RWPE2 (cell line): ENCODE measurements around the gene MUSTN1.
A peak's percentile ranks its signal among the peaks of the same experiment; 100 is the strongest.

Source experiments
- ATAC-seq: fragments of 200-7000 bp; cut with Tn5 transposase; 3 replicates; pipeline ENCODE4 v1.9.1; 2021; ENCODE audit warnings: low read depth
- DNase-seq: peaks from one replicate; pipeline ENCODE4 v3.0.0-alpha.2; 2020; ENCODE audit warnings: low spot score
- H3K27ac ChIP-seq: fragments of 450-650 bp; 2 replicates; pipeline ENCODE4 v1.5.1; 2017; ENCODE audit warnings: mild to moderate bottlenecking; ENCODE audit not compliant: poor library complexity, severe bottlenecking
- H3K27me3 ChIP-seq: fragments of 250-450 bp; sonication (Bioruptor Pico); 2 replicates; pipeline ENCODE4 v1.5.1; 2021; ENCODE audit warnings: mild to moderate bottlenecking, moderate library complexity; ENCODE audit not compliant: insufficient read depth, poor library complexity, severe bottlenecking
- H3K36me3 ChIP-seq: fragments of 250-450 bp; sonication (Bioruptor Pico); 2 replicates; pipeline ENCODE4 v1.5.1; 2020; ENCODE audit warnings: low read depth, mild to moderate bottlenecking, moderate library complexity
- H3K4me1 ChIP-seq: fragments of 250-450 bp; sonication (Bioruptor Pico); 2 replicates; pipeline ENCODE4 v1.5.1; 2021; ENCODE audit warnings: mild to moderate bottlenecking, moderate library complexity; ENCODE audit not compliant: insufficient read depth, poor library complexity, severe bottlenecking
- H3K4me3 ChIP-seq: fragments of 250-450 bp; sonication (Bioruptor Pico); 2 replicates; pipeline ENCODE4 v1.5.1; 2021; ENCODE audit warnings: mild to moderate bottlenecking, moderate library complexity; ENCODE audit not compliant: severe bottlenecking
- H3K9me3 ChIP-seq: fragments of 250-450 bp; sonication (Bioruptor Pico); 2 replicates; pipeline ENCODE4 v1.5.1; 2021; ENCODE audit warnings: mild to moderate bottlenecking, moderate library complexity; ENCODE audit not compliant: severe bottlenecking
- TF ChIP-seq, protein P1 (sequence below): fragments of 450-650 bp; IDR thresholded peaks from one replicate; pipeline ENCODE4 v1.5.1; 2017; ENCODE audit warnings: mild to moderate bottlenecking, moderate library complexity; ENCODE audit not compliant: poor library complexity, severe bottlenecking

The MUSTN1 gene

DNA sequence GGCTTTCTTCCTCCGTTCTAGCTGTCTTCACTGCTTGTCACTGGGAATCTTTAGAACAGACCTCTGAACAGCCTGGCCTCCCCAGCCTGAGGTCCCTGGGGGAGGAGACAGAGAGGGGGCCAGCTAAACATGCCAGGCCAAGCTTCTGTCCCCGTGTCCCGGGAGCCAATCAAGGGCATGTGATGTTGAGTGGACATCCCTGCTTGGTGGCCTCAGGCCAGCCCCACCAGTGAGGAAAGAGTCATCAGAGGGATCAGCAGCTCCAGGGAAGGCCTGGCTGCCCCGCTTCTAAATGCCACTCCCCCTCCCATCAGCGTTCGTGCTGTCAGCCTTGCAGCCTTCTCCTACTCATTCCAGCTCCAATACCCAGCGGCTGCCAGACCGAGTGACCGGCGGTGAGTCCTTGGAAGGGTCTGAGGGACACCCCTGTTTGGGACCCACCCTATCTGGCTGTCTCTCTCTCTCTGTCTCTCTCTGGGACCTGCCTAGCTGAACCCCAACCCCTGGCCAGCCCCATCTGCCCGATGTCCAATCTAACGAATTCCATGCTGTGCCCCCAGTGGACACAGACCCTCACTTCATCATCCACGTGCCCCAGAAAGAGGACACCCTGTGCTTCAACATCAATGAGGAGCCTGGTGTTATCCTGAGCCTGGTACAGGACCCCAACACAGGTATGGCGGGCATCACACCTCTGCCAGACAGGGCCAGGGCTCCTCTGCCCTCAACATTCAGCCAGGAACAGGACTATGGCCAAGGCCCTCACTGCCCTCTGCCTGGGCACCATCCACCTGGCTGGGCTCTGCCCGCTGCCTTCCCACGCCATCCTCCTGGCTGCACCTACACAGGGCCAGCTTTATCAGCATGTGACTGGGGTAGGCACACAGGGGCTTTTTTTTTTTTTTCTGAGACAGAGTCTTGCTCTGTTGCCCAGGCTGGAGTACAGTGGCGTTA, 46.9 kb downstream of the MUSTN1 start:
- H3K27ac ChIP-seq: no peak overlapping the region
- TF ChIP-seq, protein P1, sequence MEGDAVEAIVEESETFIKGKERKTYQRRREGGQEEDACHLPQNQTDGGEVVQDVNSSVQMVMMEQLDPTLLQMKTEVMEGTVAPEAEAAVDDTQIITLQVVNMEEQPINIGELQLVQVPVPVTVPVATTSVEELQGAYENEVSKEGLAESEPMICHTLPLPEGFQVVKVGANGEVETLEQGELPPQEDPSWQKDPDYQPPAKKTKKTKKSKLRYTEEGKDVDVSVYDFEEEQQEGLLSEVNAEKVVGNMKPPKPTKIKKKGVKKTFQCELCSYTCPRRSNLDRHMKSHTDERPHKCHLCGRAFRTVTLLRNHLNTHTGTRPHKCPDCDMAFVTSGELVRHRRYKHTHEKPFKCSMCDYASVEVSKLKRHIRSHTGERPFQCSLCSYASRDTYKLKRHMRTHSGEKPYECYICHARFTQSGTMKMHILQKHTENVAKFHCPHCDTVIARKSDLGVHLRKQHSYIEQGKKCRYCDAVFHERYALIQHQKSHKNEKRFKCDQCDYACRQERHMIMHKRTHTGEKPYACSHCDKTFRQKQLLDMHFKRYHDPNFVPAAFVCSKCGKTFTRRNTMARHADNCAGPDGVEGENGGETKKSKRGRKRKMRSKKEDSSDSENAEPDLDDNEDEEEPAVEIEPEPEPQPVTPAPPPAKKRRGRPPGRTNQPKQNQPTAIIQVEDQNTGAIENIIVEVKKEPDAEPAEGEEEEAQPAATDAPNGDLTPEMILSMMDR: no peak
- ATAC-seq (no peak), DNase-seq (peak; percentile 47)
- H3K9me3 ChIP-seq: no peaks in the 10 kb centered on the region
- no peaks in the 10 kb centered on the region for H3K4me1 ChIP-seq
- no peak overlapping the region for H3K4me3 ChIP-seq
- H3K36me3 ChIP-seq: no peaks in the 10 kb centered on the region
- no peaks in the 10 kb centered on the region for H3K27me3 ChIP-seq

DNA sequence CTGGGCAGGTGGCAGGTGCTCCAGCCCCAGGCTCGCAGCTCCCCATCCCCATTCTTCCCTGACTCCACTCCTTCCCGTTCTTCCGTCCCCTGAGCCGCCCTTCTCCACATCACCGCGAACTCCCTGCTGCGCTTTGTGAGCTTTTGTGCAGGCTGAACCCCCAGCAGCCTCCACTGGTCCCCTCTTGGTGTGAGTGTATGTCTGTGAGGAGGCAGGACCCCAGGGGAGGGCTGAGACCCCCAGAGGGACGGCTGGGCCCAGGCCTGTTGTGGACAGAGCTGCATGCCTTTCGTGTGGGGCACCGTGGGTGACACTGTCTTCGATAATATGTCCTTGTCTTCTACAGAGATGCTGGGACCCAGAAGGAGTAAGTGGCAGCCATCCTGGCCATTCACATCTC, 47.6 kb downstream of the MUSTN1 start:
- no peak for DNase-seq
- TF ChIP-seq, protein P1: no peak
- Histone ChIP-seq H3K4me1 (no peaks in the 10 kb centered on the region), H3K27me3 (no peaks in the 10 kb centered on the region), H3K27ac (no peak overlapping the region), H3K9me3 (no peaks in the 10 kb centered on the region), H3K4me3 (no peak overlapping the region), H3K36me3 (no peaks in the 10 kb centered on the region)
- no peak for ATAC-seq

DNA sequence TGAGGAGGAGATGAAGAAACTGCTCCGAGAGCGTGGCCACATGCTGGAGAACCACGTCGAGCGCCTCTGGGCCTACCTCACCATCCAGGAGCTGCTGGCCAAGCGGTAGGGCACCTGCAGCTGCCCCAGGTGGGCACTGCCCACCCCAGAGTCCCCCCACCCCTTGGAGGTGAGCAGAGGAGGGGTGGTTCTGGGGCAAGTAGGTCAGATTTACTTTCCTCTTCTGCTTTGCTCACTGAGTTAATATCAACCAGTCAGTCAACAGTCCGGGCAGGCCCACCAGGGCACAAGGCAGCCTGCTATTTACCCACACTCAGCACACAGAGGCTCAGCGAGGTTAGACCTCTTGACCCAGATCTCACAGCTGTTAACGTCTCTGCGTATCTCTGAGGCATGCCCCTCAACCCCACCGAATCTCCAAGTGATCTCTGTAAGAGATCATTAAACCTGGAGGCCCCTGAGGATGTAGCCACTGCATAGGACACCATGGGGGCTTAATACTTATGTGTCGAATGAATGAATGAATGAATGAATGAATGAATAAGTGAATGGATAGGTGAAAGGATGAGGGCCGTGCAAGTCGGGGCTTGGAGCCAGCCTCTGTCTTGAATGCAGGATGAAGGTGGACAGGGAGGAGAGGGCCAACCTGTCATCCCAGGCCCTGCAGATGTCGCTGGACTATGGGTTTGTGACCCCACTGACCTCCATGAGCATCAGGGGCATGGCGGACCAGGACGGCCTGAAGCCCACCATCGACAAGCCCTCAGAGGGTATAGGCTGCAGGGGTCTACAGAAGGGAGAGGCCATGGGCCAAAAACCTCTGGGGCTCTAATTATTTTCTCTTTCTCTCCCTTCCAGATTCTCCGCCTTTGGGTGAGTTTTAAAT, 48.2 kb downstream of the MUSTN1 start:
- ATAC-seq (no peak), DNase-seq (no peak)
- Histone ChIP-seq H3K36me3 (no peaks in the 10 kb centered on the region), H3K27ac (no peak overlapping the region), H3K27me3 (no peaks in the 10 kb centered on the region), H3K4me1 (no peaks in the 10 kb centered on the region), H3K9me3 (no peaks in the 10 kb centered on the region), H3K4me3 (no peak overlapping the region)
- TF ChIP-seq, protein P1: no peak

DNA sequence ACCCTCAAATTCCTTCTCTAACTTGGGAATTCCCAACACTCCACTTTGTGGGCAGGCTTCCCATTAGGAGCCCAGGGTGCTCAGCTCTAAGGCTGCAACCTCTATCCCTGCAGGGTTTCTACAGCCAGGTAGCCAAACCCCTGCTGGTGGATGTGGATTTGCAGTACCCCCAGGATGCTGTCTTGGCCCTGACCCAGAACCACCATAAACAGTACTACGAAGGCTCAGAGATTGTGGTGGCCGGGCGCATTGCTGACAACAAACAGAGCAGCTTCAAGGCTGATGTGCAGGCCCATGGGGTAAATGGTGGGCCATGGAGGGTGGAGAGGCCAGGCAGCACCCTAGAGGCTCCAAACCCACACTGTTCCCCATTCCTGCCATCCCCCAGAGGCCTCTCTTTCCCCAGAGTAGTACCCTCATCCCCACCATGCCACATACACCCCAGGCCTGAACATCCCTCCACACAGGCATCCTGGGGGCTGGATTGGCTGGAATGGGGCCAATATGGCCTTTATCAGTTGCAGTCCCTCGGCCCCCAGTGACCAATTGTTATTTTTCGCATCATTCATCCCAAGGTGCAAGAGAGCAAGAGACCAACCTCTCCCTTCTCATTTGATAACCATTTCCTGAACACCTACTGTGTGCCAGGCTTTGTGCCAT, 49.8 kb downstream of the MUSTN1 start:
- no peaks in the 10 kb centered on the region for H3K9me3 ChIP-seq
- no peaks in the 10 kb centered on the region for H3K27me3 ChIP-seq
- no peaks in the 10 kb centered on the region for H3K36me3 ChIP-seq
- no peak overlapping the region for H3K4me3 ChIP-seq
- no peak overlapping the region for H3K27ac ChIP-seq
- TF ChIP-seq, protein P1: no peak
- ATAC-seq (no peak), DNase-seq (no peak)
- no peaks in the 10 kb centered on the region for H3K4me1 ChIP-seq
